ENCODE data around the gene MAF. TPM values are rescaled to one million over a fixed set of nuclear protein-coding genes. Genes with fewer than 3 reads are reported as not detected.
A peak's percentile ranks its signal among the peaks of the same experiment; 100 is the strongest.

Gene MAF
- total and polyA plus RNA-seq, 2 of the 13 experiments (the other 11 are each of a cell fraction or from before 2014, with no cell fraction given): 0.07 to 0.31 TPM

DNA sequence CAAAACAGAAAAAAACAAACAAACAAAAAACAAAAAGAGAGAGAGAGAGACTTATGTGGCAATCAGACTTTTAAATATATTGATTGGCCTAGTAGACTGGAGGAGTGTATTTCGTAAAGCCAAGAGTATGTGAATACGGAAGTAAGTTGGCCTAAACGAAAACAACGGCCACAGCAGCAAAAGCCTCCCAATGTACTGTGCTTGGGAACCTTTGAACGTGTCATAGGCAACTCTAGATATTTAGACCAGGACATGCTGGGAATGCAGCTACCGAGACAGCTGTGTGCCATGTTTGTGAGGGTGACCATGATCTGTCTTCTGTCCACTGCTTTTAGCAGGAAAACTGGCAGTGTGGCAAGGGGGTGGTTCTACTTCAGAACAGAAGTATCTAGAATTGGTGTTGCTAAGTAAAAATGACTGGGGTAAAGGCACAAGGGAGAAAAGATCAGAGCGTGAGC, 7.4 kb downstream of the MAF start (continued):
- TF ChIP-seq CBX2 (IDR thresholded peaks at IDR 0.05; ENCODE audit: low read depth, low read length) (0 out of 2 replicates have a peak, but pooled peaks have one; percentile 18), CBX2 (CRISPR knock-in tag; IDR thresholded peaks at IDR 0.05; ENCODE audit: low read depth) (no peak), NCOR1 (IDR thresholded peaks at IDR 0.05; ENCODE audit: borderline replicate concordance, low read length) (no peak), MEIS2 (CRISPR knock-in tag; IDR thresholded peaks at IDR 0.05) (no peak), RNF2 (conservative IDR thresholded peaks at IDR 0.05; ENCODE audit: low read depth) (peak; percentile 78; the same call in 1 of the 2 replicates), ZNF350 (CRISPR knock-in tag; IDR thresholded peaks at IDR 0.05; ENCODE audit: borderline replicate concordance, low read depth) (no peak), ZNF766 (CRISPR knock-in tag; IDR thresholded peaks at IDR 0.05; ENCODE audit: borderline replicate concordance) (no peak)

DNA sequence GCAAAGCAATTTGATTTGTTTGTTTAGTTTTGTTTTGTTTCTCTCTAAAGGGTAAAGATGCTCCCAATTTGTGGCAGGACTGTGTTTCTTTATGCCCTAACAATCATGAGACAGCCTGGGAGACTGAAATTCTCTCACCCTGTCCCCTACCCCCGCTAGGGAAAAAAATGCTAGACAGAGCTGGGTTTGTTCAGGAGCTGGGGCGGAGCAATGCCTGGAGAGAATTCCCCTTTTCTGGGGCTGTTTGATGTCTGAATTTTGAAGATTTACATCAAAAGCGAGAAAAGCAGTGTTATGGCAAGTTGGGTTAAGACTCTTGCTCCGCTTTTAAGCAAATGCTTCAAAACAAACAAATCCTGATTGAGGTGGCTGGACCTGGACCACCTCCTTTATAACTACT, 8.4 kb downstream of the MAF start:
- no peak for FAIRE-seq
- Histone ChIP-seq H2AFZ (ENCODE audit: low read length) (no peak overlapping the region), H3K36me3 (replicated peaks in 1 of 2; ENCODE audit: control insufficient read depth in 1 of 2, insufficient read depth in 2 of 2, low read length in 2 of 2) (no peaks in the 10 kb centered on the region), H3K79me2 (ENCODE audit: insufficient read depth, low read length) (no peaks in the 10 kb centered on the region), H3K27me3 (ENCODE audit: control insufficient read depth in 1 of 2, insufficient read depth in 2 of 2, low read length in 2 of 2) (peaks cover 0 to 30% of the 10 kb centered on the region in 2 experiments; a peak in 2 of 5 replicates), H3K9me3 (ENCODE audit: low read length) (no peaks in the 10 kb centered on the region), H3K4me1 (ENCODE audit: insufficient read depth, low read length) (no peaks in the 10 kb centered on the region), H4K20me1 (ENCODE audit: insufficient read depth, low read length) (no peaks in the 10 kb centered on the region), H3K27ac (ENCODE audit: extremely low read length, insufficient read depth, low read length) (no peak overlapping the region), H3K4me2 (ENCODE audit: low read depth, low read length) (no peak overlapping the region), H3K4me3 (replicated peaks in 1 of 3; ENCODE audit: insufficient read depth in 1 of 3, low read depth in 2 of 3, low read length in 3 of 3) (no peak overlapping the region), H3K9ac (ENCODE audit: insufficient read depth, low read depth, low read length) (no peak overlapping the region)
- intact Hi-C loops (cut with micrococcal nuclease; ENCODE audit: unreplicated experiment): no loop called here
- ATAC-seq: no peak
- DNase-seq (ENCODE audit: low spot score): no peak
- 21% methylated on average over 4 of the region's 4 CpGs for WGBS (ENCODE audit: low lambda C conversion rate)
- in situ Hi-C loops (cut with HindIII; ENCODE audit: extremely low pct_ligation_motif_present, low pct_unique_long_range_greater_than_20kb): no loop called here
- TF ChIP-seq ZNF383 (CRISPR knock-in tag; IDR thresholded peaks at IDR 0.05; ENCODE audit: borderline replicate concordance): no peak
- ChIA-PET CTCF (ENCODE audit: low intra/inter-chr PET ratio, low total read pairs) (no interaction called here), POLR2A (no interaction called here)
- no TSS peak for BruUV-seq (replicated peaks)
